ENCODE results near the gene GPC3.
A peak's percentile ranks its signal among the peaks of the same experiment; 100 is the strongest.

The GPC3 gene

GRCh38 chrX:133746593-133746992 lies 238.8 kb downstream of the GPC3 start:
- TF ChIP-seq CTCF (IDR thresholded peaks at IDR 0.05; ENCODE audit: low read depth, low read length, missing control alignments): no peak
- no peak overlapping the region for H3K4me3 ChIP-seq (ENCODE audit: low read depth, low read length)
- DNase-seq (ENCODE audit: low read depth): no peak

- no peak for DNase-seq (ENCODE audit: low read depth)
- H3K4me3 ChIP-seq (ENCODE audit: low read depth, low read length): no peak overlapping the region
- peak; percentile 22 for TF ChIP-seq CTCF (IDR thresholded peaks at IDR 0.05; ENCODE audit: low read depth, low read length, missing control alignments)
Observed at GRCh38 chrX:133745349-133745748, 240.0 kb downstream of the GPC3 start.

DNA sequence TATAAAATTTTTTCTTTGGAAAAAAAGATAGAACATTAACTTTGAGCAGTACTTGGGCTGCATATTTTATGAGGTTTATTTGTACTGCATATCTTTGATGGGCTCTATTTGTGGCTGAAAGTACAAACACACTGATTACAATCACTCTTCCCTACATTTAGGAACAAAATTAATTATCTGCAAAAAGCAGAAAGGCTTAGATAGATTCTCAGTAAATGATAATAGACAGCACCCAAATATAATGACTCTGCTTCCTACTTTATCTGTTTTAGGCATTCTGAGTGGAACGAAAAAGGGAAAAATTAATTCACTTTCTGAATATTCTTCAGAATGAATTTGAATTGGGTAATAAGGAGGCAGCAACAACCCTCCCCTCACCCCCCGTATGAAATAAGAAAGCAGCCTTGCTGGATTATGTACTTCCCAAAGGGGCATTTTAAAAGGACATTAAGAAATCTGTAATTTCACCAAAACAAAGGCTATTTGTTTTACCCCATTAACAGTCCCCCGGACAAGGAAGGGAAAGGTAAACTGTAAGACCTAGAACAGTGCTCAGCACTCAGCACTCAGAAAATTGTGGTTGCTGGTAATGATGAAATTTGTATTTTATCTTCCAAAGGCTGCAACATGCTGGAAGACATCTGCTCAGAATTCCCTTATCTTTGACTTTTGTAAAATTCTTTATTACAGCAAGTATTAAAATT lies 242.6 kb downstream of the GPC3 start:
- no peak for TF ChIP-seq CTCF (IDR thresholded peaks at IDR 0.05; ENCODE audit: low read depth, low read length, missing control alignments)

GRCh38 chrX:133741303-133741702 lies 244.1 kb downstream of the GPC3 start:
- DNase-seq (ENCODE audit: low read depth): no peak
- H3K4me3 ChIP-seq (ENCODE audit: low read depth, low read length): no peak overlapping the region
- TF ChIP-seq CTCF (IDR thresholded peaks at IDR 0.05; ENCODE audit: low read depth, low read length, missing control alignments): no peak

More for the DNA sequence above, 242.6 kb downstream of the GPC3 start:
- no peak for DNase-seq (ENCODE audit: low read depth)
- no peak overlapping the region for H3K4me3 ChIP-seq (ENCODE audit: low read depth, low read length)

DNA sequence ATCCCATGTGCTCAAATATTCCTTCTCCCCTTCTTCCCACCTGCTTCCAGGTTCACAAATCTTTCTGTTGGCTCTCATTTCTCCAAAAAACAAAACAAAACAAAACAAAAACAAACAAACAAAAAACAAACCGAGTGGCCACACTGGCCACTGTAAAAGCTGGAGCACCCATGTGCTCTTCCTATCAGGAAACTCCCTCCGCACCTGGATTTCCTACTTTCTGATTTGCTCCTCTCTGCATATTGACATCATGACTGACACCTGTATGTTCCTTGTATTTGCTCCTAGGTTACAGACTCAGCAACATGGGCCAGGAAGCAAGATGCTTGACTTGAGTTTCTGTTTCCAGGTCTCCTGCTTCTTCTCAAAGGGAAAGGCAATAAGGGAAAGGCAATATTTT lies 258.8 kb downstream of the GPC3 start:
- no peak for TF ChIP-seq CTCF (IDR thresholded peaks at IDR 0.05; ENCODE audit: low read depth, low read length, missing control alignments)
- no peak for DNase-seq (ENCODE audit: low read depth)
- H3K4me3 ChIP-seq (ENCODE audit: low read depth, low read length): no peak overlapping the region

GRCh38 chrX:133726211-133726630 lies 259.2 kb downstream of the GPC3 start:
- no peak overlapping the region for H3K4me3 ChIP-seq (ENCODE audit: low read depth, low read length)
- no peak for TF ChIP-seq CTCF (IDR thresholded peaks at IDR 0.05; ENCODE audit: low read depth, low read length, missing control alignments)
- no peak for DNase-seq (ENCODE audit: low read depth)

- no peak for DNase-seq (ENCODE audit: low read depth)
- no peak for TF ChIP-seq CTCF (IDR thresholded peaks at IDR 0.05; ENCODE audit: low read depth, low read length, missing control alignments)
- H3K4me3 ChIP-seq (ENCODE audit: low read depth, low read length): no peak overlapping the region
Observed at GRCh38 chrX:133723930-133724329, 261.5 kb downstream of the GPC3 start.
